Daoy (cell line): ENCODE measurements around the gene SKOR2. TPM values are rescaled to one million over a fixed set of nuclear protein-coding genes. Genes with fewer than 3 reads are reported as not detected.
A peak's percentile ranks its signal among the peaks of the same experiment; 100 is the strongest.
"Not testable (repeated sequence)": the region's sequence is repeated elsewhere in the genome, so short reads cannot be mapped to it uniquely, and the experiment has no call there.

Experiments
- DNase-seq: peaks from one replicate; pipeline ENCODE4 v3.0.0-alpha.2; 2015; ENCODE audit warnings: low read depth
- total RNA-seq: library from RNA; depleted of rRNA; stranded (reverse); fragments of >200 nt; shearing (Covaris generic); gene quantifications from 2 replicates; pipeline ENCODE4 v1.2.3, GENCODE V29; 2014

Gene SKOR2
- total RNA-seq, 1 experiment from 2014 or later, result not detected

DNA sequence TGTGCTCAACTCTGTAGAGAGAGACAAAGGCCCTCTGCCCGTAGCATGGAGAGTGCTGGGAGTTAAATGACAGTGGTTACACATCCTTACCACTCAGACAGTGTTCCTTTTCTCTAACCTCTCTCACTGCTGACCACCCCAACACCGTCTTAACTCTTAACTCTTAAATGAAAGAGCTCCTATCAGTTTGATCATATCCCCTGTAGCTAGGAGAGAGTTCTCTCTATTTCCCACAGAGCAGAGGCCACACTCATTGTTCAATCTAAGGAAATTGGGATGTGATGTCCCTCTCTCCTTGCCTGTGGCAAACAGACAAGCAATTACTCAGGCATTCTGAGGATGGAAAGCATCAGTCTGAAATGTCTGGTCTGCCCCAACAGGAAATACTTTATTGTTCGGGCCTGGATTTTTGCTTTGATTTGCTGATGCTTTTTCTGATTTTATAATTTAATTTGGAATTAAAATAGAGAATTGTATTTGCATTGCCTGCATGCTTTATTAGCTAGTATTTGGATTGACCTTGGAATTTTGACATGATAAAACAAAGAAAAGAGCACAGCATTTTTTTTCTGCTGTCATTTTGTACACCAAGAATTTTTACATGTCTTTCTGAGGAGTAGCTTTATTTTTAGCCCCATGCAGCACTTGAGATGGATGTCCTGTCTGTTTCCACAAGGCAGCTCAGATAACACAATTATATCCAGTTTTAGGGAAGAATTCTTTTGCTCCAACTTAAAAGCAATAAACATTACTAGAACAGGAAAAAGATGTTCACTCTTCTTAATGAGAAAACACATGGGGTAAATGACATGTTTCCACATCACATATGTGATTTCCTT, 47.6 kb downstream of the SKOR2 start:
- DNase-seq, result no peak

DNA sequence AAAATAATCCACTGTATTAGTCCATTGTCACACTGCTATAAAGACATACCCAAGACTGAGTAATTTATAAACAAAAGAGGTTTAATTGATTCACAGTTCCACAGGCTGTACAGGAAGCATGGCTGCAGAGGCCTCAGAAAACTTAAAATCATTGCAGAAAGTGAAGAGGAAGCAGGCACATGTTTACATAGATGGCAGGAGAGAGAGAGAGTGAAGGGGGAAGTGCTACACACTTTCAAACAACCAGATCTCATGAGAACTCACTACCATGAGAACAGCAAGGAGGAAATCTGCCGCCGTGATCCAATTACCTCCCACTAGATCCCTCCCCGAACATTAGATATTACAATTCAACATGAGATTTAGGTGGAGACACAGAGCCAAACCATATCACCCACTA, 55.5 kb downstream of the SKOR2 start:
- not testable (repeated sequence) for DNase-seq

DNA sequence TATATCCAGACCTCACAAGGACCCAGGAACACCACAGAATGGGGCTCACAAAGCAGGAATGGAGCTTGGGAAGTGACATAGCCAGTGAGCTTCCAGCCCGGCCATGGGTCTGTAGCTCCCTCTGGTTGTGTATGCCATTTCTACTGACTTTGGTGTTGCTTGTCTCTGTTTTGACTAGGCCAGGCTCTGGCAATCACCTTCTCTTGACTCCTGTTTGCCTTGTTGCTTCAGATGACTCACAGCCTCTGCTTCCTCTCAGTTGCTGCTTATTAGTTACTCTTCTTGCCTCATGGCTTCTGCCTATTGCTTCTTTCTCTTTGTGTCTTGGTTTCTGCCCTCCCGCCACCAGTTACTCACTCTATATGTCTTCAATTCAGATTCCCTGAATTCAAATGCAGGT, 59.5 kb downstream of the SKOR2 start:
- peak; percentile 32 for DNase-seq

DNA sequence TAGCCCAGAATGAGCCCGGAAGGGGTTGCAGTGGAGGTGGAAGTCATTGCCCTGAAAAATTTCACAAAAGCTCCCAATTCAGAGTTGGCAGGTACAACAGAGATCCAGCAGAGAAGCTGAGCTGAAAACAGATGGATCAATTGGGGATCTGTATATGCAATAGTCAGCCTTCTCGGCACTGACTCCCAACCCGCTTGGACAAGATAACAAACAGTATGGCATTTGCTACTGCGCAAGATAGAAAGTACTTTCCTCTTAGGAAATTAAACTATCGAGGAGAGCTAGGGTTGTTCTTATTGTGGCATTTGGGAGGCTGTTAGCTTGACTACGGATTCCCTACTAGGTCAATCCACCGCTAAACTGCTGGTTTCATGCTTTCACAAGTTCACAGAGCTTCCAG, 63.7 kb downstream of the SKOR2 start:
- DNase-seq, result no peak

DNA sequence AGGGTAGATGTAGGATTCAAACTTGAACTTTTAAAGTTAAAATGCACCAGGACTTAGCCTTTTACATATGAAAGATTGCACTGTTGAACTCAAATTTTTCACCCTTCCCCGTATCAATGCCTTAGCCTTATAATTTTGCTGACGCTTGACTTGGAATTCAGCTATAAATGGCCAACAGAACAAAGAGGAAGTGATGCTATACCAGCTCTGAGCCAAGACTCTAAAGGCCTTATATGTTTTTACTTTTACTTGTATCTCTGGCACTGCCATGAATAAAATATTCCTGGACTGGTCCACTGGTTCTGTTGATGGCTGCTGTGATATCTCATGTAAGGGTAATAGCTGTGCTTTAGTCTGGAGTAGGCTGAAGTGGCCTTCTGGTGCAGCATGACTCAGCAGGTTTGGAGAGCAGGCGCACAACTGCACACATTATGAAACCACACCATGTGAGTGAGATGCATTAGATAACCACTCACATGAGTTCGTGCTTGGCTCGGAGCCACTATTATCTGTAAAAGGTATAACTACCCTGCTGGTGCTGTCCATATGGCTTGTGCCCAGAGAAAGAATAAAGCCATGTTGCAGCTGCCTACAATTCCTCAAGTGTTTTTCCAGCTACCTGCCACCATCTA, 66.9 kb downstream of the SKOR2 start:
- DNase-seq, result peak; percentile 24

DNA sequence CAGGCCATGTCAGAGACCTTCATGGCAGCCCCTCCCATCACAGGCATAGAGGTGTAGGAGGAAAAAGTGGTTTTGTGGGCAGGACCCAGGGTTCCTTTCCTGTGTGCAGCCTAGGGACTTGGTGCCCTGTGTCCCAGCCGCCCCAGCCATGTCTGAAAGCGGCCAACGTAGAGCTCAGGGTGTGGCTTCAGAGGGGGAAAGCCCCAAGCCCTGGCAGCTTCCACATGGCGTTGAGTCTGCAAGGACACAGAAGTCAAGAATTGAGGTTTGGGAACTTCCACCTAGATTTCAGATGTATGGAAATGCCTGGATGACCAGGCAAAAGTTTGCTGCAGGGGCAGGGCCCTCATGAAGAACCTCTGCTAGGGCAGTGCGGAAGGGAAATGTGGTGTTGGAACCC, 69.3 kb downstream of the SKOR2 start:
- not testable (repeated sequence) for DNase-seq

DNA sequence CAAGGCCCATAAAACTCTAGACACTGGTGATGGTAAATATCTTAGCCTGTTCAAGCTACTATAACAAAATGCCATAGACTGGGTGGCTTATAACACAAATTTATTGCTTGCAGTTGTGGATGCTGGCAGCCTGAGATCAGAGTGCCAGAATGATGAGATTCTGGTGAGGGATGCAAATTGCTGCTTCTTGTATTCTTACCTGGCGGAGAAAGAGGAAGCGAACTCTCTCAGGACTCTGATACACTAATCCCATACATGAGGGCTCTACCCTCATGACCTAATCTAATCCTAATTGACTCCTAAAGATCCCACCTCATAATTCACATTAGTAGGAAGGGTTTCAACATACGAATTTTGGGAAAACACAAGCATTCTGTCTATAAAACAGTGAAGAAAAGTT, 70.7 kb downstream of the SKOR2 start:
- DNase-seq, result no peak

DNA sequence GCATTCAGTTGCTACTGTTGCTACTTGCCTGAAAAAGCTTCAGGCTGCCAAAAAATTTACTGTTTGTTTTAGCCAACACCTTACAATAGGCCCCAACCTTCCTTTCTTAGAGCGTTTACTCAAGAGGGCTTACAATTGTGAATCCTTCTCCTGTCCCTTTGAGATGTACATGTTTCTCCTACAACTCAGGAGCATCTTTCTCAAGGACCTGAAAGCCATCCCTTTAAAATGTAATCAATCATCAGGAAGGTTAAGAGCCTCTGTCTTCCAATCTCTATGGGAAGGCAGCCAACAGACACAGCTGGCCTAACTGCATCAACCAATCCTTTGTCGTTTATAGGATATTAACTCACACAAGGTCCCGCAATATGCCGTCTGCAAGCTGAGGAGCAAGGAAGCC, 71.9 kb downstream of the SKOR2 start:
- no peak for DNase-seq

DNA sequence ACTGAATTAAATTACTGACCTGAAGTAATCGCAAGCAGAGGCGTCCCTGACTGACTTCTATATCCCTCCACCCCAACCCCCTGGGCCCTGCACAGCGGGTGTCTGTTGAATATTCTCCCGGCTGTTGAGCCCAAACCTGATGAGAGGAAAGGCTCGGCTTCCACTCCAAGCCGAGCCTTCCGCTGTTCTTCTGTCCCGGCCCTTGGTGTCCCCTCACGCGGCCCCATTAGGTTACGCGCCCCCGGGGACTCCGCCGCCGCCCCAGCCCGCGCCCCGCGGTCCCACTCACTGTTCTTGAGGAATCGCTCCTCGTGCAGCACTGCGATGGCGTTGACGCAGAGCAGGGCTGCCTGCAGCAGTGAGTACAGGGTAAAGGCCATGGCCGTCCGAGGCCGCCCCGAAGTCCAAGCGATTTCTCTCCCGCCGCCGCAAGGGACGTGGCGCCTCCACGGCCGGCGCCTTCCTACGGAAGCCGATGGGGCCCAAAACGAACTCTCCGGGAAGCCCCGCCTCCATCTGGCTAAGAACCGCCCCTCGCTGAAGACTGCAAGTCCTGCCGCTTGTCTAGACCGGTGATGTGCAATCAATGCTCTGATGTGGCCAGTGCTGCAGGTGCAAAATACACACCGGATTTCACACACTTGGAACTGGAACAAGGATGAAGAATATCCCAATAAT, 75.4 kb downstream of the SKOR2 start, which contains the start of gene IER3IP1:
Gene IER3IP1, minus strand, starts transcription at position 467 of the 678 bp plus-strand sequence. Its CDS starts 87 bp downstream, at position 380.
- DNase-seq, result peak; percentile 85

DNA sequence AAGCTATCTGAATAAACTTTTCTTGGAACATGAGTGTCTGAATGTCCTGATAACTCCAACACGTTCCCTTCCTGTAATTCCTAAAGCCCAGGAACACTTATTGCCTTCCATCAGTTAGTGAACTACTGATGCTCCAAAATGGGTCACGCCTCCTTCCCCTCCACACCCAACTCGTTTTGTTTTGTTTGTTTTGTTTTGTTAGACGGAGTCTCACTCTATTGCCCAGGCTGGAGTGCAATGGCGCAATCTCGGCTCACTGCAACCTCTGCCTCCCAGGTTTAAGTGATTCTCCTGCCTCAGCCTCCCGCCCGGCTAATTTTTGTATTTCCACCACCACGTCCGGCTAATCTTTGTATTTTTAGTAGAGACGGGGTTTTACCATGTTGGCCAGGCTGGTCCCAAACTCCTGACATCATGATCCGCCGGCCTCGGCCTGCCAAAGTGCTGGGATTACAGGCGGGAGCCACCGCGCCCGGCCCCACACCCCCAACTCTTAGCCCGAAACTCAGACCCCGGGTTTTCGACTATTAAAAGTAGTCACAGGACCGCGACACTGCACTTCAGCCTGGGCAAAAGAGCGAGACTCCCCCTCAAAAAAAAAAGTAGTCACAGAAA, 76.1 kb downstream of the SKOR2 start:
- peak; percentile 2 for DNase-seq

DNA sequence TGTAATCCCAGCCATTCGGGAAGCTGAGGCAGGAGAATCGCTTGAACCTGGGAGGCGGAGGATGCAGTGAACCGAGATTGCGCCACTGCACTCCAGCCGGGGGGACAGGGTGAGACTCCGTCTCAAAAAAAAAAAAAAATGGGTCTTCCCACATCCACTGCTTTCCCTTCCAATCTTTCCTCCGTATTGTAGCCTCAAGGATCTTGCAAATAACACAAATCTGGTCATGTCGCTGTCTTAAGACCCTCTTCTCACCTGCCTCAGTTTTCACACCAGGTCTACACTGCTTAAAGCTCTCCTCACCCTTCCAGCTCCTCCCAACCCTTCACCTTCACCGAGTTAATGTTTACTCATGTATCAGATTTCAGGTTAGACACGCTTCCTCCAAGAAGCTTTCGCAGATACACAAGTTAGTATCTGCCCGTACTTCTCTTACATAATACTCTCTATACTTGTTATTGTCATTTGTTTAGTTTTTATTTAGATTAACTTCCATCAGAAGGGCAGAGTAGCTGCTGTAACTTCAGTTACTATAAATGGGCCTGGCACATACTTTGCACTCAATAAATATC, 76.8 kb downstream of the SKOR2 start:
- DNase-seq, result no peak

DNA sequence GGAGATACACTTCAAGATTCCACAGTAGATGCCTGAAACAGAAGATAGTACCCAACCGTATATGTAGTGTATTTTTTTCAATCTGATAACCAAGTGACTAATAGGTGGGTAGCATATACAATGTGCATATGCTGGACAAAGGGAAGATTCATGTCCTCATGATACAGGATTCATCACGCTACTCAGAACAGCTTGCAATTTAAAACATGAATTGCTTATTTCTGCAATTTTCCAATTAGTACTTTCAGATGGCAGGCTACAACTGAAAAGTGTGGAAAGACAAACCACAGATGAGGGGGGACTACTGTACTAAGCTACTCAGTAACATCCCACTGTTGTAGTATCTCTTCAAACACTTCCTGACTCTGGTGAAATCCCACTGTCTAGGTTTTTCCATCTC, 79.0 kb downstream of the SKOR2 start:
- no peak for DNase-seq

DNA sequence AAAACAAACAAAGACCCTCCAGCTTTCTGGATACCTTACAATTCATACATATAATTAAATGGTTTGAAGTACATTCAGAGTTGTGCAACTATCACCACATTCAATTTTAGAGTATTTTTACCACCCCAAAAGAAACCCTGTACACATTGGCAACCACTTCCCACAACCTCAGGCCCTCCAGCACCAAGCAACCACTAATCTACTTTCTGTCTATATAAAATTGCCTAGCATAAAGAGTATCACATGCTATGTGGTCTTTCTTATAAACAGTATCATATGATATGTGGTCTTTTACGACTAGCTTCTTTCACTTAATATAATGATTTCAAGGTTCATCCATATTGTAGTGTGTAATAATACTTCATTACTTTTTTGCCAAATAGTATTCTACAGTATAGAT, 82.5 kb downstream of the SKOR2 start:
- DNase-seq, result no peak

DNA sequence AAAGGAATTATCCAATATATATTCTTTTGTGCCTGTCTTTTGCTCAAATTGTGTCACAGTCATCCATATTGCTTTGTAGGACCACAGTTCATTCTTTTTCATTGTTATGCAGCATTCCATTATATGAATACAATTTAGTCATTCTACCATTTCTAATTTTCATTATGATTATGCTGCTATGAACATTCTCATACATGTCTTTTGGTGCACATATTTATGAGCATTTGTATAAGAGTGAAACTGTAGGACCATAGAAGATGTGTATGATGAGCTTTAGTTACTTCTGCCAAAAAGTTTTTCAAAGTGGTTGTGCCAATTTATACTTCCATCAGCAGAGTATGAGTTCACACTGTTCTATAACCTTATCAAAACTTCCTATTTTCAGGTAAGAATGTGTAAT, 83.0 kb downstream of the SKOR2 start:
- DNase-seq, result no peak

DNA sequence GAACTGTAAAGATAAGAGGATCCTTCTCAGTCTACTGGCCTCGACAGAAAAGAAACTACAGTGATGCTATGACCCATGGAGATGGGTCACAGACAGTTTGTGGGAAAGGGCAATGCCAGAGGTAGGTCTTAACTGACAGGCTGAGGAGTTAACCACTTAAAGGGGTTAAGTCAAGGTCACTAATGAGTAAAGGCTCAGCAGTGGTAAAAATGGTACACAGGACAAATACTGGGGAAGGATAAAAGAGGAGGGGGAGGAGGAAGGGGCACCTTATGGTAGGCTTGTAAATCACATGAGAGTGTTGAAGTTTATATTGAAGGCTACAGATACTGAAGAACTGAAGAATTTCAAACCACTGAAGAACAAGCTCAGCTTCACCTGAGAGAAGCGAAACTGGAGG, 85.2 kb downstream of the SKOR2 start:
- no peak for DNase-seq

DNA sequence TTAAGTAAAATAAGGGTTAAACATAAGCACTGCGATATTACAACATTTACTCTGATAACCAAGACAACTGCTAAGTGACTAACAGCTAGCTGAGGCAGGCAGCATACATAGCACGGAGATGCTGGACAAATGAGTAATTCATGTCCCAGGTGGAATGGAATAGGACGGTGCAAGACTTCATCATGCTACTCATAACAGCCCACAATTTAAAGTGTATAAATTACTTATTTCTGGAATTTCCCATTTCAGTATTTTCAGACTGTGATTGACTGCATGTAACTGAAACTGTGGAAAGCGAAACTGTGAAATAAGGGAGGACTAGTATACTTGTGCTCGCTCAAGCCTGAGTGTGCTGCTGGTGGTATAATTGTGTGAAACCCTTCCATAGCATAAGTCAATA, 88.2 kb downstream of the SKOR2 start:
- DNase-seq, result peak; percentile 18

DNA sequence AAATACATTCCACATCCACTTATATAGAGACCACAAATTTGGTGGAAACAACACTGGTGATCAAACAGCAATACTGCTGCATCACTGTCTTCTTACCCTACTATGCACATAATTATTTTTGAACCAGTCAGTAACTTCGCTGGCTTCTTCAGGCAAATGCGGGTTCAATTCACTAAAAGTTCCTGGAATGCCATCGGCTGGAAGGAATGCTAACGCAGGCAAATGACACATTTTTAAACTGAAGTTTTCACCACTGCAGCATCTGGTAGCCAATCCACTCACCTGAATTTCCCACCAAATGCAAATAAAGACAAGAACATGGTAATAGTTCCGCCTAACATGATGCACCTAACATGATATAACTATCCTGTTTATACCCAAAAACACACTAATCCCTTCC, 91.2 kb downstream of the SKOR2 start:
- DNase-seq, result no peak

DNA sequence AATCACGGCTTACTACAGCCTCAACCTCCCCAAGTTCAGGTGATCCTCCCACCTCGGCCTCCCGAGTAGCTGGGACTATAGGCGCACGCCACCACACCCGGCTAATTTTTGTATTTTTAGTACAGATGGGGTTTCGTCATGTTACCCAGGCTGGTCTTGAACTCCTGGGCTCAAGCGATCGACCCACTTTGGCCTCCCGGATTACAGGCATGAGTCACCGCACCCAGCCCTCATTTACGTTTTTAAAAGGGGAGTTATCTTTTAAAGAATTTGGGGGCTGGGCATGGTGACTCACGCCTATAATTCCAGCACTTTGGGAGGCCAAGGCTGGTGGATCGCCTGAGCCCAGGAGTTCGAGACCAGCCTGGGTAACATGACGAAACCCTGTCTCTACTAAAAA, 93.1 kb downstream of the SKOR2 start:
- peak; percentile 72 for DNase-seq
